Measurements from ENCODE around the gene TRIM66. TPM values are rescaled to one million over a fixed set of nuclear protein-coding genes. Genes with fewer than 3 reads are reported as not detected.

TRIM66 gene
- total RNA-seq, 4 donors from 2014 or later = 5.2 to 31.8 (median 7.6) TPM

DNA sequence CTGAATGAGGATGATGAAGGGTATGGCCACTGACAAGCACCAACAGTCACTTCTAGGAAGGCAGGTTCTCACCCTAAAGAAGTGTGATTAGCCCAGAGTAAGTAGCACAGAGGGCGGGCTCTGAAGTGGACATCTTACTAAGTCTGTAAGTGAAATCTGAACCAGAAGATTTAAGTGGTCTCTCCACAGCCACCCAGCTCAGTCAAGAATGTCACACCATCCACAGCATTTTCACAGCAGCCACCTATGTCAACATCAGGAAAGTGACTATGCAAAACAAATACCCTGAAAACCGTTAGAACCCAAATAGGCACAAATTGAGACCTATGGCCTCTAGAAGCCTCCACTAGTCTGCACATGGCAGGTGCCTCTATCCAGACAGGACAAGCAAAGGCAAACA, 65.4 kb downstream of the TRIM66 start:
- TF ChIP-seq, protein P1, sequence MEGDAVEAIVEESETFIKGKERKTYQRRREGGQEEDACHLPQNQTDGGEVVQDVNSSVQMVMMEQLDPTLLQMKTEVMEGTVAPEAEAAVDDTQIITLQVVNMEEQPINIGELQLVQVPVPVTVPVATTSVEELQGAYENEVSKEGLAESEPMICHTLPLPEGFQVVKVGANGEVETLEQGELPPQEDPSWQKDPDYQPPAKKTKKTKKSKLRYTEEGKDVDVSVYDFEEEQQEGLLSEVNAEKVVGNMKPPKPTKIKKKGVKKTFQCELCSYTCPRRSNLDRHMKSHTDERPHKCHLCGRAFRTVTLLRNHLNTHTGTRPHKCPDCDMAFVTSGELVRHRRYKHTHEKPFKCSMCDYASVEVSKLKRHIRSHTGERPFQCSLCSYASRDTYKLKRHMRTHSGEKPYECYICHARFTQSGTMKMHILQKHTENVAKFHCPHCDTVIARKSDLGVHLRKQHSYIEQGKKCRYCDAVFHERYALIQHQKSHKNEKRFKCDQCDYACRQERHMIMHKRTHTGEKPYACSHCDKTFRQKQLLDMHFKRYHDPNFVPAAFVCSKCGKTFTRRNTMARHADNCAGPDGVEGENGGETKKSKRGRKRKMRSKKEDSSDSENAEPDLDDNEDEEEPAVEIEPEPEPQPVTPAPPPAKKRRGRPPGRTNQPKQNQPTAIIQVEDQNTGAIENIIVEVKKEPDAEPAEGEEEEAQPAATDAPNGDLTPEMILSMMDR (IDR thresholded peaks at IDR 0.05; ENCODE audit: low read depth) = no peak

DNA sequence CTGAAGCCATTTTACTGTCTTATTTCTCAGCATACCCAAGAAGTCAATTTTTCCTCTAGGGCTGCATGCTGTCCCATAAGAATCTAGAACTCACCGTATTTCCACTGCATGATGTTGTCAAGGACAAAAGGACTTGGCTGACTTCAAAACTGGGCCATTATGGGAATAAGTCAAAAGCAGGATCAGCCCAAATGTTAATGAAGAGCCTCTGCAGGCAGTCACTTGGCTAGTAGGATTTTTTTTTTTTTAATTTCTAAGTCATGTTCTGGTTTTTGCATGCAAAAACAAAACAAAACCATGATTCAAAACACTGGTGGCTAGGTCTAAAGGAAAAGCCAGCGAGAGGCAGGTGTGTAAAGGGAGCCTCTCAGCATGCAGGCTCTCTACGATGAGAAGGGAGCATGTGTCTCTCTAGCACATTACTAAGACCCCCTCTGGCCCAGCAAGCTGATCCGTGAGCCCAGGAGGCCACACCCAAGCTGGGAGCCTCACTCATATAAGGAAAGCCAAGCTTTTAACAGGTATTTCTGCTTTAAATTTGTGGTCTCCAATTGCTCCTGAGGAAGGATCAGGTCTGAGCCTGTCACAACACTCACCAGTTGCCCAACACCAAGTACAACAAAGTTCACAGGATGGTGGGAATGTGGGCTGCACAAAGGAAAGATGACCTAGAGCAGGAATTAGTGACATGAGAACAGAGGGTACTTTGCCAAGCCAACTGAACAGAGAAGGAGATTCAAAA, 67.0 kb downstream of the TRIM66 start:
- TF ChIP-seq, protein P1 (IDR thresholded peaks at IDR 0.05; ENCODE audit: low read depth) = no peak

DNA sequence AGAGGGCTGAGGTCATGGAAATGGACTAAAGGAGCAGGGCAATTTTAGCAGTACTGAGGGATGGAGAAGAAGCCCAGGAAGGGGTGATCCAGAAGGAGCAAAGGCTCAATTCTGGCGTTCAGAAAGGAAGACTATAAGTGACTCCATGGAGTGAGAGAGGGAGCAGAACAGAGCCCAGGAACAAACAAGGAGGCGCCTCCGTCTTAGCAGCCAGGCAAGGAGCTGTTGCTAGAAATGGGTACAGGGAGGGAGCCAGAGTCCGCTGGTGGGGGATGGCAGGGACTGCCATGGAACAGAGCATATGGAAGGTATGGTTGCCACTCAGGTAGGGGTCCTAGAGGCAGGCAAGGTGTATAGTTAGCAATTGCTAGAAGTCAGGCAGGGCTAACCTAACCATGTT, 68.0 kb downstream of the TRIM66 start:
- TF ChIP-seq, protein P1 (IDR thresholded peaks at IDR 0.05; ENCODE audit: low read depth) = no peak

DNA sequence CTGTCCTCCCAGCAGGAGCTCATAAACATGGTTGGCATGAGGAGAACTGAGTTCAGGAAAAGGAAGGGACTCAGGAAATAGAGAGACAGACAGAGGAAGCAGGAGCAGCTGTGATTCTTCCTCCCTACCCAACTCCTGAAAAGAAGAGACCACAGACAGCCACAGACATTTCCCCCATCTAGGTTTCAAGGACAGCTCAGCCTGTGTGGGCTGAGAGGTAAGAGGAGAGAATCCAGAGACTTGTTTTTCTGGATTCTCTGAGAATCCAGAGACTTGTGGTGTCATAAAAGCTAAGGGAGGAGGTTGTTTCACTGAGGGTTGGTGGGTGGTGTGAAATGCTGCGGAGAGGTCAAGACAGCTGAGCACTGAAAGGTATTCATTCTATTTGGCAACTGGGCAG, 69.4 kb downstream of the TRIM66 start:
- TF ChIP-seq, protein P1 (IDR thresholded peaks at IDR 0.05; ENCODE audit: low read depth) = no peak

DNA sequence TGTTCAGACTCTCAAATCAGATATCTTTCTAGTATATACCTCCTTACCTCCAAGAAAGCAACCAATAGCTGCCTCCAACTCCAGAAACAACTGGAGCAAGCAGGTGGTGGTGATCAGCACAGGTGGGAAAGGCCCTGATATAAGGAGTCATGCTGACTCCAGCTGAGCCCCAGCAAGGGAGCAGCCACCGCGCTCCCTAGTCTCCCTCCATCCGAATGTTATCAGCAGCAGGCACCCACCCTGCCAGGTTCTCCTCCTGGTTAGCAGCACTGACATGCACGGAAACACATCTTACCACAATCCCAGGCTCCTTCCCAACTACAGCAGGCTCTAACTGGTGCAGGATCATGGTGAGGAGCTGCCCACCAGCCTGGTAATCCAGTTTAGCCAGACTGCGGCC, 69.9 kb downstream of the TRIM66 start:
- TF ChIP-seq, protein P1 (IDR thresholded peaks at IDR 0.05; ENCODE audit: low read depth) = no peak

DNA sequence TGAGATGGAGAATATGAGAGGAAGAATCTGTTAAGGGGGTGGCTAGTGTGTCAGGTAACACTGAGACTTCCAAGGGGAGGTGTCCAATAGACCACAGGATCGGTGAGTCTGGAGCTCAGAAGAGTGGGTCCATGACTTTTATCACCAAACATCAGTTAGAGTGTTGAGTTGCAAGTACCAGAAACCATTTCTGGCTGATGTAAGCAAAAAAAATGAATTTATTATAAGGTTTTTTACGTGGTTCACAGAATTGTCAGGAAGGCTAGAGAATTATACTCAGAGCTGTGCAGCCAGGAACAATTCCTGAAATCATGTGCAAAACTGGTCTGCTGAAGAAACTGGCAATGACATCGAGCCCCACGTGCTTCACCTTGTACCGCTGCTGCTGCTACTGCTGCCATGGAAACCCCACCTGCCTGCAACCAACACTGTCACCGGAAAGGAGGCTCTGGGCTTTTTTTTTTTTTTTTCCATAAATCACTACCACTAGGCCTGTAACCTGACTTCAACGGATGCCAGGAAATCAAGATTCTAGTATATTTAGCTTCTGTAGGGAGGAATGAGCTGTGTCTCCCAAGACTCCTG, 71.8 kb downstream of the TRIM66 start:
- TF ChIP-seq, protein P1 (IDR thresholded peaks at IDR 0.05; ENCODE audit: low read depth) = no peak

DNA sequence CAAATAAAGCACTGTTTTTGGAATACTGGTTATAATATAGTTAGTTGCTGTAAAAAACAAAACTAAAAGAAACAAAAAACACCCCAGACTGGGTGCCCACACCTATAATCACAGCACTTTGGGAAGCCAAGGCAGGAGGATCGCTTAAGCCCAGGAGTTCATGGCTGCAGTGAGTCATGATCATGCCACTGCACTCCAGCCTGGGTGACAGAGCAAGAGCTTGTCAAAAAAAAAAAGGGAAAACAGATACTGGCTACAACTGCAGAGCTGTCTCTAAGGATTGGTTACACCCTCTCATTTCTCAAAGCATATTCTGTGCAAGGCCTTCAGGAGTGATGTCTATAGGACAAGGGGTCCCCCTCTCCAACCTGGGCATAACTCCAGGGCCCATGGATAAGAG, 73.8 kb downstream of the TRIM66 start:
- TF ChIP-seq, protein P1 (IDR thresholded peaks at IDR 0.05; ENCODE audit: low read depth) = no peak

Measured in subcutaneous adipose tissue (tissue), 4 donors.